ENCODE results near the gene CYP2R1.

DNA sequence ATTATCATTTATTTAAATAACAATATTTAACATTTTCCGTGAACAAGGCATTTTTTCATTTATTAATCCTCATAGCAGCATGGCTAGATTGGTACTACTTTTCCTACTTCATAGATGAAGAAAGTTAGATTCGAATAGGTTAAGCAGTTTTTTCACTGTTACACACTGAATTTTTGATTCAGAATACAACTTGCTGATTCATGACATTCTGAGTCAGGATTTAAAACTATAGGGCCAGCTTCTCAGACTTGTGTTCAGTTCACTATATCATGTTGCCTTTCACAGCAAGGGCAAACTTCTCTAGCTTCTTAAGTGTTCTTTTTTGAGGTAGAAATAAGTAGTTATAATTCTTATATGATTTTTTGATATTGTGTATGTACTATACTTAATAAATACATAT, 31.5 kb downstream of the CYP2R1 start:
- TF ChIP-seq, protein P1, sequence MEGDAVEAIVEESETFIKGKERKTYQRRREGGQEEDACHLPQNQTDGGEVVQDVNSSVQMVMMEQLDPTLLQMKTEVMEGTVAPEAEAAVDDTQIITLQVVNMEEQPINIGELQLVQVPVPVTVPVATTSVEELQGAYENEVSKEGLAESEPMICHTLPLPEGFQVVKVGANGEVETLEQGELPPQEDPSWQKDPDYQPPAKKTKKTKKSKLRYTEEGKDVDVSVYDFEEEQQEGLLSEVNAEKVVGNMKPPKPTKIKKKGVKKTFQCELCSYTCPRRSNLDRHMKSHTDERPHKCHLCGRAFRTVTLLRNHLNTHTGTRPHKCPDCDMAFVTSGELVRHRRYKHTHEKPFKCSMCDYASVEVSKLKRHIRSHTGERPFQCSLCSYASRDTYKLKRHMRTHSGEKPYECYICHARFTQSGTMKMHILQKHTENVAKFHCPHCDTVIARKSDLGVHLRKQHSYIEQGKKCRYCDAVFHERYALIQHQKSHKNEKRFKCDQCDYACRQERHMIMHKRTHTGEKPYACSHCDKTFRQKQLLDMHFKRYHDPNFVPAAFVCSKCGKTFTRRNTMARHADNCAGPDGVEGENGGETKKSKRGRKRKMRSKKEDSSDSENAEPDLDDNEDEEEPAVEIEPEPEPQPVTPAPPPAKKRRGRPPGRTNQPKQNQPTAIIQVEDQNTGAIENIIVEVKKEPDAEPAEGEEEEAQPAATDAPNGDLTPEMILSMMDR (IDR thresholded peaks at IDR 0.05) = no peak
- no peak for TF ChIP-seq POLR2AphosphoS5 (IDR thresholded peaks at IDR 0.05; ENCODE audit: insufficient read depth in 1 of 2, low read depth in 1 of 2)
